Measurements from ENCODE around the gene CCDC28A.

Gene CCDC28A

DNA sequence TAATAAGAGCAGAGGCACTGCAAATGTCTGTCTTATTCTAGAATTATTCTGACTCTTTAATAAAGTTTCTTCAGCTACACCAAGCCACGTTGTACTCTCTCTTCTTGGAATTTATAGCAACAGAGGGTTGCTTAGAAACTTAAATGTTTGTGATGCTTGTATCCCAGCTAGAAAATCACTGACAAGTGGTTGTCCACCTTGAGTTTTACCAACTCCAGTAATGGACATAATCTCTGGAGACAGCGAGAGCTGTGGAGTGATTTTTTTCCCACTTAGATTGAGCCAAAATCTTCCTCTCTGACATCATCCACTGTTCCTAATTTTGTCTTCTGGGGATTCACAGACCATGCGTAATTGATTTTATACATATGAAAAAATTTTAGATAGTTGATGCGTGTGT is 30.3 kb downstream of the CCDC28A start:
- Histone ChIP-seq H3K4me3 (no peak overlapping the region), H3K36me3 (no peaks in the 10 kb centered on the region), H3K4me1 (peaks cover 0 to 3% (median 0%) of the 10 kb centered on the region in 4 donors), H3K27ac (no peak overlapping the region), H3K9me3 (no peaks in the 10 kb centered on the region), H3K27me3 (no peaks in the 10 kb centered on the region)
- TF ChIP-seq, protein P1, sequence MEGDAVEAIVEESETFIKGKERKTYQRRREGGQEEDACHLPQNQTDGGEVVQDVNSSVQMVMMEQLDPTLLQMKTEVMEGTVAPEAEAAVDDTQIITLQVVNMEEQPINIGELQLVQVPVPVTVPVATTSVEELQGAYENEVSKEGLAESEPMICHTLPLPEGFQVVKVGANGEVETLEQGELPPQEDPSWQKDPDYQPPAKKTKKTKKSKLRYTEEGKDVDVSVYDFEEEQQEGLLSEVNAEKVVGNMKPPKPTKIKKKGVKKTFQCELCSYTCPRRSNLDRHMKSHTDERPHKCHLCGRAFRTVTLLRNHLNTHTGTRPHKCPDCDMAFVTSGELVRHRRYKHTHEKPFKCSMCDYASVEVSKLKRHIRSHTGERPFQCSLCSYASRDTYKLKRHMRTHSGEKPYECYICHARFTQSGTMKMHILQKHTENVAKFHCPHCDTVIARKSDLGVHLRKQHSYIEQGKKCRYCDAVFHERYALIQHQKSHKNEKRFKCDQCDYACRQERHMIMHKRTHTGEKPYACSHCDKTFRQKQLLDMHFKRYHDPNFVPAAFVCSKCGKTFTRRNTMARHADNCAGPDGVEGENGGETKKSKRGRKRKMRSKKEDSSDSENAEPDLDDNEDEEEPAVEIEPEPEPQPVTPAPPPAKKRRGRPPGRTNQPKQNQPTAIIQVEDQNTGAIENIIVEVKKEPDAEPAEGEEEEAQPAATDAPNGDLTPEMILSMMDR (IDR thresholded peaks at IDR 0.05): no peak
- no peak for DNase-seq
- intact Hi-C loops (cut with DNase I; ENCODE audit: low total_unique reads): no loop called here

DNA sequence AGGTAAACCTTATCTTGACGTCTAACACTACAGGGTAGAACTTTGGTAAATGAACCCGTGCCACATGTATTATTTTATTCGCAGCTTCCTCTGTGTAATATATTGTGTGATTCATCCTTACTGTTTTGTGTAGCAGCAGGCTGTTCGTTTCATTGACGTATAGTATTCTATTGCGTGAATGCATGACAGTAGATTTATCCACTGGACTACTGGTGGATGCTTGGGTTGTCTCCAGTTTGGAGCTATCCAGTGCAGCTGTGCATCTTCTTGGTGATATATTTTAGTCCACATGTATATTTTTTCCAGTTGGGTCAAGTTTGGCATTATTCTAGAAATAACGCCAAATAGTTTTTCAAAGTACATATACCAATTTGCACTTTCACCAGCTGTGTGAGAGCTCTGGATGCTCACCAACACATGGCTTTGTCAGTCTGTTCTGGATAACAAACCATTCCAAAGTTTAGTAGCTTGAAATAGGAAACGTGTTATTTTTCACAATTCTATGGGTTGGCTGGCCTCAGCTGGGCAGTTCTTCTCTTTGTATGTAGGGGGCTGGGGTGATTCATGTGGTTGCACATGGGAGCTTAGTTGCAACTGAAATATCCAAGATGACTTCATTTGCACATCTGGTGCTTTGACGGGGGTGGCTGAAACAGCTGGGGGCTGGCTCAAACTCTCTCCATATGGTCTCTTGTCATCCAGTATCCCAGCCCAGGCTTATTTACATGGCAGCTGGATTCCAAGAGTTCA is 31.6 kb downstream of the CCDC28A start:
- Histone ChIP-seq H3K36me3 (no peaks in the 10 kb centered on the region), H3K9me3 (no peaks in the 10 kb centered on the region), H3K4me3 (no peak overlapping the region), H3K4me1 (peaks cover 0 to 3% (median 0%) of the 10 kb centered on the region in 4 donors), H3K27ac (no peak overlapping the region), H3K27me3 (no peaks in the 10 kb centered on the region)
- TF ChIP-seq, protein P1 (IDR thresholded peaks at IDR 0.05): no peak
- no peak for DNase-seq
- intact Hi-C loops (cut with DNase I; ENCODE audit: low total_unique reads): no loop called here

DNA sequence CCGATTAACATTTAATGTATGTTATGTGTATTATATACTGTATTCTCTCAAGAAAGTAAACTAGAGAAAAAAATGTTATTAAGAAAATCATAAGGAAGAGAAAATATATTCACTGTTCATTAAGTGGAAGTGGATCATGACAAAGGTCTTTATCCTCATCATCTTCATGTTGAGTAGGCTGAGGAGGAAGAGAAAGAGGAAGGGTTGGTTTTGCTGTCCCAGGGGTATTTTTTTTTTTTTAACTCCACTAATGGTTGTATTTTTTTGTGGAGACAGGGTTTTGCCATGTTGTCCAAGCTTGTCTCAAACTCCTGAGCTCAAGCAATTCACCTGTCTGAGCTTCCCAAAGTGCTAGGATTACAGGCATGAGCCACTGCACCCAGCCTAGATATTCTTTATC is 33.3 kb downstream of the CCDC28A start:
- H3K27ac ChIP-seq: no peak overlapping the region
- TF ChIP-seq, protein P1 (IDR thresholded peaks at IDR 0.05): no peak
- H3K4me3 ChIP-seq: no peak overlapping the region
- DNase-seq: no peak
- H3K4me1 ChIP-seq: peaks cover 0 to 3% (median 0%) of the 10 kb centered on the region in 4 donors
- H3K9me3 ChIP-seq: no peaks in the 10 kb centered on the region
- intact Hi-C loops (cut with DNase I; ENCODE audit: low total_unique reads): no loop called here
- no peaks in the 10 kb centered on the region for H3K27me3 ChIP-seq
- H3K36me3 ChIP-seq: no peaks in the 10 kb centered on the region

DNA sequence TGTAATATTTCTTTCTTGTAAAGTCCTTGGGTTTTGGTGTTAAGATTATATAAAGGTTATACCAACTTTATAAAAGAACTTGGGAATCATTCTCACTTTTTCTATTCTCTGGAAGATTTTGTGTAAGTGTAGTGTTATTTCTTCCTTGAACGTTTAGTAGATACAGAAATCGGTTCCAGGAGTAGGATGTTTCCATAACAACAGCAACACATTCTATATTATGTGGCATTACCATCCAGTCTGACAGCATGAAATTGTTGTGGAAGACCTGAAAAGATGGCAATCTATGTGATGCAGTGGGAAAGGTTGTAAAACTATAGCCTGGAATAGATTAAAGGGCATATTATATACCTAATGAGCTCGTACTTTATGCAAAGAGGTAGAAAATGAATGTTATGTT is 36.1 kb downstream of the CCDC28A start:
- H3K4me3 ChIP-seq: no peak overlapping the region
- no peaks in the 10 kb centered on the region for H3K9me3 ChIP-seq
- intact Hi-C loops (cut with DNase I; ENCODE audit: low total_unique reads): no loop called here
- no peaks in the 10 kb centered on the region for H3K27me3 ChIP-seq
- H3K27ac ChIP-seq: no peak overlapping the region
- no peaks in the 10 kb centered on the region for H3K4me1 ChIP-seq
- H3K36me3 ChIP-seq: no peaks in the 10 kb centered on the region
- TF ChIP-seq, protein P1 (IDR thresholded peaks at IDR 0.05): no peak
- DNase-seq: no peak

DNA sequence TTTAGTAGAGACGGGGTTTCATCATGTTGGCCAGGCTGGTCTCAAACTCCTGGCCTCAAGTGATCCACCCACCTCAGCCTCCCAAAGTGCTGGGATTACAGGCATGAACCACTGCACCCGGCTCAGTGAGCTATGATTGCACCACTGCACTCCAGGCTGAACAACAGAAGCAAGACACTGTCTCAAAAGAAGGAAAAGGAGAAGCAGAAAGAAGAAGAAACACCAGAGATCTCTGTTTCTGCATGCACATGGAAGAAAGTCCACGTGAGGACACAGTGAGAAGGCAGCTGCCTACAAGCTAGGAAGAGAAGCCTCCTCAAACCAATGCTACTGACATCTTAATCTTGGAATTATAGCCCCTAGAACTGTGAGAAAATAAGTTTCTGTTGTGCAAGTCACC is 38.3 kb downstream of the CCDC28A start:
- TF ChIP-seq, protein P1 (IDR thresholded peaks at IDR 0.05): no peak
- intact Hi-C loops (cut with DNase I; ENCODE audit: low total_unique reads): no loop called here
- Histone ChIP-seq H3K27me3 (no peaks in the 10 kb centered on the region), H3K4me1 (no peaks in the 10 kb centered on the region), H3K4me3 (no peak overlapping the region), H3K9me3 (no peaks in the 10 kb centered on the region), H3K36me3 (no peaks in the 10 kb centered on the region), H3K27ac (no peak overlapping the region)
- DNase-seq: no peak

Measured in tibial artery (tissue), 4 donors.